ENCODE data around the gene ENO3.

DNA sequence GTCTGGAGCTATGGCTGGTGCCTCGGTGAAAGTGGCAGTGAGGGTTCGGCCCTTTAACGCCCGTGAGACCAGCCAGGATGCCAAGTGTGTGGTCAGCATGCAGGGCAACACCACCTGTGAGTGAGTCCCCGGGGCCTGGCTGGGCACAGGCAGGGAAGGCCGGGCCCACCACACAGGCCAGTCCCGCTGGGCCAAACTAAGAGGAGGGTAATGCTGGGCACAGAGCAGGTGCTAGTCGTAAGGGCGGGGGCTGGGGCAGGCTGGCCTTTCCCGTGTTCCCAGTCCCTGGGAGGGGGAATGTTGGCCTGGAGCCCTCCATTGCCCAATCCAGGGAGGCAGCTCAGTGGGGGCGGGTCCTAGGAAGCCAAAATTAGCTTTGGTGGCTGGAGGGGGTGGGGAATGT lies 49.3 kb downstream of the ENO3 start:
- TF ChIP-seq, protein P1, sequence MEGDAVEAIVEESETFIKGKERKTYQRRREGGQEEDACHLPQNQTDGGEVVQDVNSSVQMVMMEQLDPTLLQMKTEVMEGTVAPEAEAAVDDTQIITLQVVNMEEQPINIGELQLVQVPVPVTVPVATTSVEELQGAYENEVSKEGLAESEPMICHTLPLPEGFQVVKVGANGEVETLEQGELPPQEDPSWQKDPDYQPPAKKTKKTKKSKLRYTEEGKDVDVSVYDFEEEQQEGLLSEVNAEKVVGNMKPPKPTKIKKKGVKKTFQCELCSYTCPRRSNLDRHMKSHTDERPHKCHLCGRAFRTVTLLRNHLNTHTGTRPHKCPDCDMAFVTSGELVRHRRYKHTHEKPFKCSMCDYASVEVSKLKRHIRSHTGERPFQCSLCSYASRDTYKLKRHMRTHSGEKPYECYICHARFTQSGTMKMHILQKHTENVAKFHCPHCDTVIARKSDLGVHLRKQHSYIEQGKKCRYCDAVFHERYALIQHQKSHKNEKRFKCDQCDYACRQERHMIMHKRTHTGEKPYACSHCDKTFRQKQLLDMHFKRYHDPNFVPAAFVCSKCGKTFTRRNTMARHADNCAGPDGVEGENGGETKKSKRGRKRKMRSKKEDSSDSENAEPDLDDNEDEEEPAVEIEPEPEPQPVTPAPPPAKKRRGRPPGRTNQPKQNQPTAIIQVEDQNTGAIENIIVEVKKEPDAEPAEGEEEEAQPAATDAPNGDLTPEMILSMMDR (IDR thresholded peaks at IDR 0.05 in 4 of 5, conservative IDR thresholded peaks at IDR 0.05 in 1 of 5), result no peak
- TF ChIP-seq POLR2A (IDR thresholded peaks at IDR 0.05), result peak; percentile 92

Measured in gastrocnemius medialis (tissue), 4 donors.